GM21825 (cell line): Measurements from ENCODE around the gene TBC1D25.

Experiments
- ATAC-seq: cut with Tn5 transposase; IDR thresholded peaks from one replicate; pipeline ENCODE4 v1.9.1; 2021; ENCODE audit warnings: mild to moderate bottlenecking, moderate library complexity; ENCODE audit not compliant: unreplicated experiment

Gene TBC1D25

GRCh38 chrX:48539345-48540027 lies at the start of gene TBC1D25:
Gene TBC1D25, plus strand, starts transcription at chrX:48539714. Its CDS starts 84 bp downstream, at chrX:48539798.
- peak; percentile 73 for ATAC-seq

- no peak for ATAC-seq
Observed at GRCh38 chrX:48489892-48490291, 49.6 kb upstream of the TBC1D25 start.

DNA sequence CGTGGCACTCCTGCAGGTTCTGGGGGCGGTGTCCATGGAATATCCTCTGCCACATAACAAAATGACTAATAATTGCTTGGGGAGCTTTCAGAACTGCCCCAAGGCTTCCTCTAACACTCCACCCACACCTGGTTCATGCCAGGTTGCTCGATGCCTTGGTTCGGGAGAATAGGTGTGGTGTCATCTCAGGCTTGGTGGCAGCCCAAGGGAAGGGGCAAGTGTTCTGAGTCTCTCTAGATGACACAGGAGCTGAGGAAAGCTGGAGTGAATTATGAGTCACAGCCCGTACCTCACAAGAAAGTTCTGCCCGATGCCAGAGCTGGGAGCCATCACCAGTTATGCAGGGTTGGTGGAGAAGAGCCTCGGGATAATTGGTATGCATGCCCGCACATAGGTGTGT lies 48.9 kb upstream of the TBC1D25 start:
- ATAC-seq = no peak

DNA sequence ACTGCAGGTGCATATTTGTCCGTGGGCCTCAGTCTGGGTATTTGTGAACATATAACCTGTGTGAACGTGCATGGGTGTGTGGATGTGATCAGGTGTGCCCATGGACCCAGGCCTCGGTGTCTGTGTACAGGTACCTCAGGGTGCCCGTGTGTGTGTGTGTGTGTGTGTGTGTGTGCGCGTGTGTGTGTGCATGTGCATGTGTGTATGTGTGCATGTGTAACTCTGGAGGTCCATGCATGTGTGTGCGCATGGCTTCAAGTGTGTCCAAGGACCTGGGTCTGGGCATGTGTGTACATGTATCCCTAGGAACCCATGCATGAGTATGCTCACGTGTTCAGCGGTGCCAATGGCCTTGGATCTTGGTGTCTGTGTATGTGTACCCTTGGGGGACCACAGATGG lies 47.7 kb upstream of the TBC1D25 start:
- ATAC-seq = no peak

- ATAC-seq = no peak
Observed at GRCh38 chrX:48492293-48492910, 47.1 kb upstream of the TBC1D25 start.

DNA sequence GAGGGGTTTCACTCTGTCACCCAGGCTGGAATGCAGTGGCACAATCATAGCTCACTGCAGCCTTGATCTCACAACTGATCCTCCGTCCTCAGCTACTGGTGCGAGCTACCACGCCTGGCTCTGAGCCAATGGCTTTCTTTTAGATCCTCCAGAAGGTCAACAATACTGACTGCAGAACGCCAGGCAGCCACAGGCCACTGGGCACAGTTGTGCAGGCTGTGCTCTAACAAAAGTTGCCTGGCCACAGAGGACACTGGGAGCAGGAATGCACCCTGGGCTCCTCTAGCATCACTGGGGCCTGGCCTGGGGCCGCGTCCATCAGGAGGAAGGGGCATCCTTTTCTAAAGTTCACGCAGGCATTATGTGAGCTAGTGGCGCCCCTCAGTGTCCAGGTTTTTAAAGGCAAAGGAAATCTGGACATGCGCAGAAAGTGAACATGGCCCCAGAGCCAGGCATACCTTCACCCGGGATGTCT lies 45.6 kb upstream of the TBC1D25 start:
- ATAC-seq = no peak

- ATAC-seq = no peak
Observed at GRCh38 chrX:48496660-48497059, 42.9 kb upstream of the TBC1D25 start.

DNA sequence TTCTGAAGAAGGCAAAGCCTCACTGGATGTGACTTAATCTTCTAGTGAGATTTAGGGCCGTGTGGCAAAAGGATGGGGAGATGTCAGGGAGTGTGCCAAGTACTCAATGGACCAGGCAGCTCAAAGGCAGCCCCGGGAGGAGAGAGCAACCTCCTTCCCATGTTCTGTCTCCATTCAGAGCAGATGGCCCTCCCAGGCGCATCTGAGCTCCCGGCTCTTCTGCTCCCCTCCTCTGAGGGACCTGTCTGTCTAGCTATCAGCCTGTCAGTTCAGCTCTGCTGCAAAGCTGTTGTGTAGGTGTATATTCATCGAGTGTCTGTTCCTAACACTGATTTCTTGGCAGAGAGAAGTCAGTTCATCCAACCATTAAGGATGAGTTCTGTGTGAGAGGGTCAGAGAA lies 41.6 kb upstream of the TBC1D25 start:
- ATAC-seq = no peak

DNA sequence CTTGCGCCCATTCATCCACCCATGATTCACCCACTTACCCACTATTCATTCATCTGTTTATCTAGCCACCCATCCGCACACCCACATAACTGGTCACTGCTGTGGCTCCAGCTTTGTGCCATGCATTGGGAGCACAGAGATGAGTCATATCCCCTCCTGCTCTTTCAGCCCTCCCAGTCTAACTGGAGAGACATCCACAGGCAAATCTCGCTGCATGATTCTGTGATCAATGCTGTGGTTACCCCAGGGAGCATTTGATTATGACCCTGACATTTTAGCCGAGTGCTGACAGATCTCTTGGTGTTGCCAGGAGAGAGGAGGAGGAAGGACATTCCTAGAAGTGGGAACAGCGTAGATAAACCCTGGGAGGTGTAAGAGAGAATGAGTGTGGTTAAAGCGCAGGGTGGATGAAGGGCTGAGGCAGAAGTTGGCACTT lies 41.1 kb upstream of the TBC1D25 start:
- ATAC-seq = no peak

DNA sequence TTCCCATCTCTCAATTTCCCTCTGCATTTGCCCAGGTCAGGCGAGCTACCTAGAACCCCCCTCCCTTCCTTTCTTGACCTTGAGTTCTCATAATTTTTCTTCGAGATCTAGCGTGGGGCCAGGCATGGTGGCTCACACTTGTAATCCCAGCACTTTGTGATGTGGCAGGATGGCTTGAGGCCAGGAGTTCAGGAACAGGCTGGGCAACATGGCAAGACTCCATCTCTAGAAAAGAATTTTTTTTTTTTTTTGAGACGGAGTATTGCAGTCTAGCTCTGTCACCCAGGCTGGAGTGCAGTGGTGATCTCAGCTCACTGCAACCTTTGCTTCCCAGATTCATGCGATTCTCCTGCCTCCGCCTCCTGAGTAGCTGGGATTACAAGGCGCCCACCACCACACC lies 35.3 kb upstream of the TBC1D25 start:
- no peak for ATAC-seq

GRCh38 chrX:48505481-48505880 lies 34.0 kb upstream of the TBC1D25 start:
- ATAC-seq = no peak

DNA sequence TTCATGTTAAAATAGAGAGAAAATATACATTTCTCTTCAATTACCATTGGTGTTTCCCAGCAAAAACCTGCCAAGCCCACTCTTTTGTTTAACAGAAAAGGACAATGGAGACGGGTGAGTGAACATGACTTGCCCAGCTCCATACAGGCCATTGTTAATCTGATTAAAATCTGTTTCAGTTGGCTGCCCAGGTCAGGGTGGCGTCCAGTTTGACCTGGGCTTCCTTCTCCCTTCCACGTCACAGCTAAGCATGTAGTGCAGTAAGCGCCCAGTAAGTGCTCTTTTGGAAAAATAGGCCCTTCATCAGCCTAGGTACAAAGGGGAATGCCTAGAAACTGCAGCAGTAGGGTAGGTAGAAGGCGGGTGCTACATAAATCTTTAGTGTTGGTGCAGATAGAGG lies 32.3 kb upstream of the TBC1D25 start:
- no peak for ATAC-seq

DNA sequence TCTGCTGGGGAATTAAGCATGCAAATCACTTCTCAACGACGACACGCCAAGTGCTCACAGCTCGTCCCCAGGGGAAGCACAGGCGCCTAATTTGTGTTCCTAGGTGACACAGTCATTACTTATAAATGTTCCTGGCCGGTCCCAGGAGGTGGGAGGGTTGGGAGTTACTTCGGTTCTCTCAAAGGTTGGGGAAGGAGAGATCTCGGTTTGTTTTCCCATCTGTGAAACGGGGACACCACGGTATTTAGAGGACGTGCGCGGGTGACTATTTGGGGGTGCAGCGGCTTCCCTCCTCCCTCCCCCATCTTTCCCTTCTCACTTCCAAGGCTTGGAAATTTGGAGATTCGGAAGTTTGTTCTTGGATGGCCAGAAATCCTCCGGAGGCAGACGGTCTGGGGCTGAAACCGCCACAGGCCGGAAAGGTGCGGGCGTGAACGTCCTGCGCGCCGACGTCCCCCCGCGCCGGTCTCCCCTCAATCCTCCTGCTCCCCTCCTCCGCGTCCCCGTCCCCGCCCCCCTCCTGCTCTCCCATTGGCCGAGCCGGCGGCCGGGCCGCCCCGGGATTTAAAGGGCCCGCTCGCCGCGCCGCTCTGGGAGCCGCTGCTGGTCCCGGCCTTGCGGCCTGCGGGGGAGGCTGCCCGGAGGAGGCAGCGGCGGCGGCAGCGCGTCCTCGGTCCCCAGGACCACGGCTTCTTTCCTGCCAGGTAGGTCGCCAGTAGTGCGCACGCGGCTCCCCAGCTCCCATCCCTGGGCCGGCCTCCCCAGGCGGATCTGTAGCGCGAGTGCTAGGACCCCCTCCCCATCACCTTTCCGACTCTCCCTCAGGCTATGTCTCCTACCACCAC lies 30.9 kb upstream of the TBC1D25 start, which contains the start of gene PORCN:
PORCN (plus strand) TSS at position 593 of the 845 bp plus-strand sequence. CDS start 829 bp downstream, outside the sequence.
- ATAC-seq = peak; percentile 57

DNA sequence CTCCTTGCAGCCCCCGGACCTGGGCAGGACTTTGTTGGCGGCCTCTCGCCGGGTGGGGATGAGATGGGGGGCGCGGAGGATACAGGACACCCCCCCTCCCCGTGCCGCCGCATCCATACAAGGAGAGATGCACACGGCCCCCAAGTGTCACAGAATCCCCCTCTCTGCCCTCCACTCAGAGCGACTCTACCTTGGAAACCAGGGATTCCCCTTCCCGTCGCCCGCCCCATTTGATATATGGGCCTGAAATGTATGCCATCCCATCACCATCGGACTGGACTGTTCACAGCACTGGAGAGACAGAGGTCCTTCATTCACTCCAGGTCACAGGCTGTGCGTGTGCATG lies 30.3 kb upstream of the TBC1D25 start:
- peak; percentile 16 for ATAC-seq

DNA sequence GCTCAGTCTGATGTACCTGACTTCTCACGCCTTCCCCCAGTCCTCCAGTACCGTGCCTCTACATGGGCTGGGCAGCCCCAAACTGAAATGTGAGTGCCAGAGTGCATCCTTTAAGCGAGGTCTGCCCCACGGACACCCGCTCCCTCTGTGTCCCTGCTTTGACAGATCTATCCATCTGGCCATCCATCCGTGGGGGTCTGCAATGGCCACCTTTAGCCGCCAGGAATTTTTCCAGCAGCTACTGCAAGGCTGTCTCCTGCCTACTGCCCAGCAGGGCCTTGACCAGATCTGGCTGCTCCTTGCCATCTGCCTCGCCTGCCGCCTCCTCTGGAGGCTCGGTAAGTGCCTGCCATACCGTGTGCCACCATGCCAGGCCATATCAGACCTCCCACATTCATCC lies 29.9 kb upstream of the TBC1D25 start:
- peak; percentile 7 for ATAC-seq

GRCh38 chrX:48511560-48511959 lies 28.0 kb upstream of the TBC1D25 start:
- no peak for ATAC-seq

- no peak for ATAC-seq
Observed at GRCh38 chrX:48512371-48512935, 27.1 kb upstream of the TBC1D25 start.

- ATAC-seq = no peak
Observed at GRCh38 chrX:48513670-48514069, 25.8 kb upstream of the TBC1D25 start.

GRCh38 chrX:48514126-48514806 lies 25.2 kb upstream of the TBC1D25 start:
- no peak for ATAC-seq

GRCh38 chrX:48514868-48515460 lies 24.6 kb upstream of the TBC1D25 start:
- no peak for ATAC-seq
